AG09319 (cell line): ENCODE data around the gene TNPO2.
A peak's percentile ranks its signal among the peaks of the same experiment; 100 is the strongest.

ENCODE experiments used
- DNase-seq: peaks from one replicate; pipeline ENCODE4 v3.0.0-alpha.2; 2010; ENCODE audit warnings: low read depth; ENCODE audit errors: extremely low read depth
- TF ChIP-seq, protein P1 (sequence below): IDR thresholded peaks from 2 replicates; pipeline ENCODE4 v1.5.1; 2011; ENCODE audit warnings: low read depth, mild to moderate bottlenecking, inconsistent platforms, low read length, moderate library complexity

TNPO2 gene

DNA sequence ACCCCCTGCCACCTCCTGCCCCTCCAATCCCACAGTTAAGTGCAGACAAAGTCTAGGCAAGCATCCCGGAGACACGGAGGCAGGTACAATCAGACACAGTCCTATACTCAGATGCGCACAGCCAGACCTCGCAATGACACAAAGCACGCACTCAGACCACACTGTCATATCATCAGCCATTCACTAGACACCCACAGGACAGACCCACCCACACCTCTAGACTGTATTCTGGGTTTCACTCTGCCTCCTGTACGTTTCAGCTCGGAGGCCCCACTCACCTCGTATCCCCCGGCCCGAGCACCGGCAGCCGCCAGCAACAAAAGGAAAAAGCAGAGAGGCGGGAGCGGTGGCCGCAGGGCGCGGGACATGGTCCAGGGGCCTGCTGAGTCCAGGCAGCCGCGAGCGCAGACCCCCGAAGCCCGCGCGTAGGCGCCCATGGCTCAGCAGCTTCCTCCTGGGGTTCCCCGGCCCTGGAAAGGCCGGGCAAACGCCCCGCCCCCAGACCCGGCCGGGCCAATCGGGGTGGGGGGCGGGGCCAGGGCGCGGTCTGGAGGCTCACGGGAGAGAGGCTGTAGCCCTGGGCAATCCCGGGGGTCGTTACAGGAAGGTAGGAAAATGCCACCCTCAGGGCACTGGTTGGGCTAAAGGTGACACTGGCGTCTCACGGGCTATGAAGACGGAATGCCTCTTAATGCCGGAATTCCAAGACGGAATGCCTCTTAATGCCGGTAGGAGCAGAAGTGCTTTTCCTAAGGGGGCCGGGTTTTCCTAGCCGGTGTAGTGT, 57.3 kb downstream of the TNPO2 start, which contains the start of the genes MAN2B1 and WDR83:
MAN2B1 (minus strand) TSS at position 478 of the 784 bp plus-strand sequence; CDS start at position 437, 41 bp downstream.
WDR83 (plus strand) TSS at position 543 of the 784 bp plus-strand sequence. CDS start 2,984 bp downstream, outside the sequence.
- peak; percentile 12 for DNase-seq
- TF ChIP-seq, protein P1, sequence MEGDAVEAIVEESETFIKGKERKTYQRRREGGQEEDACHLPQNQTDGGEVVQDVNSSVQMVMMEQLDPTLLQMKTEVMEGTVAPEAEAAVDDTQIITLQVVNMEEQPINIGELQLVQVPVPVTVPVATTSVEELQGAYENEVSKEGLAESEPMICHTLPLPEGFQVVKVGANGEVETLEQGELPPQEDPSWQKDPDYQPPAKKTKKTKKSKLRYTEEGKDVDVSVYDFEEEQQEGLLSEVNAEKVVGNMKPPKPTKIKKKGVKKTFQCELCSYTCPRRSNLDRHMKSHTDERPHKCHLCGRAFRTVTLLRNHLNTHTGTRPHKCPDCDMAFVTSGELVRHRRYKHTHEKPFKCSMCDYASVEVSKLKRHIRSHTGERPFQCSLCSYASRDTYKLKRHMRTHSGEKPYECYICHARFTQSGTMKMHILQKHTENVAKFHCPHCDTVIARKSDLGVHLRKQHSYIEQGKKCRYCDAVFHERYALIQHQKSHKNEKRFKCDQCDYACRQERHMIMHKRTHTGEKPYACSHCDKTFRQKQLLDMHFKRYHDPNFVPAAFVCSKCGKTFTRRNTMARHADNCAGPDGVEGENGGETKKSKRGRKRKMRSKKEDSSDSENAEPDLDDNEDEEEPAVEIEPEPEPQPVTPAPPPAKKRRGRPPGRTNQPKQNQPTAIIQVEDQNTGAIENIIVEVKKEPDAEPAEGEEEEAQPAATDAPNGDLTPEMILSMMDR = no peak

DNA sequence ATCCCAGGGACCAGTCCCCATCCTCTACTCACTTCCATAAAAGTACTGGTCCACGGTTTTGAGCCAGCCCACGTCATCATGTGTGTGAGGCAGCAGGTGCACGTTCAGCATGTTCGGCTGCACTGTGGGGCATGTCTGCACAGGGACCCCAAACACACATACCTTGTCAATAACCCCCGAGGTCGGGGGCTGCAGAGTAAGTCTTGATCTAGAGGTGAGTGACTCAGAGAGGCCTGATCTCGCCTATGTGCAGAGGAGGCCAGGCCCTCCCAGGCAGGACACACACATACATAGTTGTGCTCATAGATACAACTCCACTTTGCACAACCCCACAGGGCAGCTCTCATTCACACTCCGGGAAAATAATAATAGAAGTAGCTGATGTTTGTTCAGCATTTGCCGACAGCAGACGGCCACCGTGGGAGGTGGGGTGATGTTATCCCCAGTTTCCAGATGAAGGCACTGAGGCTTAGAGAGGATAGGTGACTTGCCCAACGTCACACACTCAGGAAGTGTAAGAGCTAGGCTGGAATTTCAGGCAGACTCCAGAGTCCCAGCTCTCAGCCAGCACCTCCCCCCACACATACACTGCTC, 58.0 kb downstream of the TNPO2 start:
- TF ChIP-seq, protein P1 = no peak
- no peak for DNase-seq

DNA sequence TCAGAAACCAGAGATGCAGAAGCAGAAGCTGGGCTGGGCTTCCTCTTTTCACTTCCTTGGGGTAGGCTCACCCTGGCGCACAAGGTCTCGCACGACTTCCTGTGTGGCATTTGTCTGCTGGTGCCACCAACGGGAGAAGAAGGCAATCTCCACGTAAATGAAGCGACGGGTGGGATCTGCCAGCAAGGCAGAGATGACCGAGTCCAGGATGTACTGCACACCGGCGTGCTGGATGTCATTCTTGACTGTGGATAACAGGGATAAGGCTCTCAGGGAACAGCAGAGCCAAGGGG, 58.5 kb downstream of the TNPO2 start:
- TF ChIP-seq, protein P1 = no peak
- no peak for DNase-seq

- DNase-seq = no peak
Observed at GRCh38 chr19:12664406-12665280, 59.1 kb downstream of the TNPO2 start.

DNA sequence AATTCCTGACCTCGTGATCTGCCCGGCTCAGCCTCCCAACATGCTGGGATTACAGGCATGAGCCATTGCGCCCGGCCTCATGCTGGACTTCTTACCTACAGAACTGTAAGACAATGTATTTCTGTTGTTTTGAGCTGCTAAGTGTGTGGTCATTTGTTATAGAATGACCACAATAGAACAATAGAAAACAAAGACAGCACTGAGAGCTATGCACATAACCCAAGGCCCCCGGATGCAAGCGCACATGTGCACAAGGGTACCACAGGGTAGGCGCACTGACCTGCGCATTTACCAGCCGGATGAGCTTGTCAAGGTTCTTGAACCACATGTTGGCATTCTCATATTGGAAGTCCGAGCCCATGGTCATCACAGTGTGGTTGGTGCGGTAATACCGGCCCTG, 62.8 kb downstream of the TNPO2 start:
- no peak for DNase-seq
- TF ChIP-seq, protein P1 = no peak

More at GRCh38 chr19:12664406-12665280, 59.1 kb downstream of the TNPO2 start:
- TF ChIP-seq, protein P1 = no peak

GRCh38 chr19:12657966-12658365, 65.8 kb downstream of the TNPO2 start:
- TF ChIP-seq, protein P1 = no peak
- no peak for DNase-seq
